ENCODE results near the gene USH2A.

GRCh38 chr1:215612391-215612790, 810.9 kb downstream of the USH2A start:
- TF ChIP-seq CTCF (IDR thresholded peaks at IDR 0.05) (no peak), POLR2A (IDR thresholded peaks at IDR 0.05) (no peak)

Measured in breast epithelium (tissue), 3 donors.